Stimulated activated naive CD8-positive, alpha-beta T cell treated with anti-CD3 and anti-CD28 coated beads, Interleukin-15, Interleukin-2, amounts not matched to agents 100 U/mL and 50 U/mL, for 24 hours (primary cell): ENCODE measurements around the gene KRT86.

Experiments used
- ATAC-seq: fragments of 150-1000 bp; cut with Tn5 transposase; one replicate; pipeline ENCODE4 v1.10.0; 2021
- DNase-seq: peaks from one replicate; pipeline ENCODE4 v3.0.0; 2021

Gene KRT86

DNA sequence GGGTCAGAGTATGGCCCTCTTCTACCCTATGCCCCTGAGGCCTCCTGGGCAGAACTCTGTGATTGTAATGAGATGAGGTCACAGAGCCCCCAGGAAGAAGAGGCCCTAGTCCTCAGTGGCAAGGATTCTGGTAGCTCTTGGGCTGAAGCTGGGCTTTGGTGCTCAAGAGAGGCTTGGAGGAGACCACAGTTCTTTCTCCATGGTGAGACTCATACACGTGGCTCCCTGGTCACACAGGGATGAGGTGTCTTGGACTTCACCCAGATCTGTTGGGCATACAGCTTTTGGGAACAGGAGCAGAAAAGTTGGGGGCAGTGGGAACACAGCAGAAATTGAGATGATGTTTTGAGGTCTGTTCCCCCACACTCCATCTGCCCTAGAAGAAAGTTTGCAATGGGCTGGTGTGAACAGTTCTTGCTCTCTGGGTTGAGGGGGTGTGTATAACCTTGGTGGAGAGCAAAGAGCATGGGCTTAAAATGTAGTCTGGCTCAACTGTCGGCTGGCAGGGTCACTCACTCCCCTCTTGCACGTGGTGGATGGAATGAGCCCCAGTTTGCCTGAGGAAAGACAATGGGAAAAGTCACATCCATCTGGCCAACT is at the start of gene KRT86:
Gene KRT86, plus strand, starts transcription at position 125 of the 600 bp plus-strand sequence. CDS start 27,272 bp downstream, outside the sequence.
- DNase-seq, result no peak
- ATAC-seq, result no peak

DNA sequence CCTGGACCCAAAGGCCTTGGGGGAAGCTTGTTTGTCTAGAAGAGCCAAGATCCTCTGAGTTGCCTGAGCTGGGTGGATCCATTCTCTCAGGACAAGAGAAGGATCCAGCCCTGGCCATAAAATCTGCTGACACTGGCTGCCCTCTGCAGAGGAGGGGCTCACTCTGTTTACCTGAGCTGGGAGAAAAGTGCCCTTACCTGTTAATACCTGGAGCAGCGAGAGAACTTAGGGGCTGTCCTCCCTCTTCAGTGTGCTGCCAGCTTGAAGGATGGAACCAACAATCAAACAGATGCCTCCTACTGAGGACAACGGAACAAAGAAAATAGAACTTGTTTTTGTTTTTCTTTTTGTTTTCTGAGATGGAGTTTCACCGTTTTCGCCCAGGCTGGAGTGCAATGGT is 48.7 kb upstream of the KRT86 start:
- DNase-seq, result no peak
- ATAC-seq, result no peak

DNA sequence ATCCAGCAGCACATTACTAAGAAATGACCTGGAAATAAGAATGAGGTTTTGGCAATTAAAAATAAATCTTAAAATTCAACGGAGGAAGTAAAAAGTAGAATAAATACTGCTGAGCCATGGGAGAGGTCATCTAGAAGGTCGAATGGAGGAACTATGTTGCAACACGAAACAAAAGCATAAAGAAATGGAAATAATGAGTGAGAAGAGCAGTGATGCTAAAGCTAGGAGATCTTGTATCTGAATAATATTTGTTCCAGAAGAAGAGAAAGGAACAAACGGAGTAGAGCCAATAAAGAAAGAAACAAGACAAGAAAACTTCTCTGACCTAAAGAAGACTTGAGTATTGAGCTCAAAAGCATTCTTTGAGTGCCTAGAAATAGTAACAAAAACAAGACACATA is 48.0 kb upstream of the KRT86 start:
- ATAC-seq (no peak), DNase-seq (no peak)

DNA sequence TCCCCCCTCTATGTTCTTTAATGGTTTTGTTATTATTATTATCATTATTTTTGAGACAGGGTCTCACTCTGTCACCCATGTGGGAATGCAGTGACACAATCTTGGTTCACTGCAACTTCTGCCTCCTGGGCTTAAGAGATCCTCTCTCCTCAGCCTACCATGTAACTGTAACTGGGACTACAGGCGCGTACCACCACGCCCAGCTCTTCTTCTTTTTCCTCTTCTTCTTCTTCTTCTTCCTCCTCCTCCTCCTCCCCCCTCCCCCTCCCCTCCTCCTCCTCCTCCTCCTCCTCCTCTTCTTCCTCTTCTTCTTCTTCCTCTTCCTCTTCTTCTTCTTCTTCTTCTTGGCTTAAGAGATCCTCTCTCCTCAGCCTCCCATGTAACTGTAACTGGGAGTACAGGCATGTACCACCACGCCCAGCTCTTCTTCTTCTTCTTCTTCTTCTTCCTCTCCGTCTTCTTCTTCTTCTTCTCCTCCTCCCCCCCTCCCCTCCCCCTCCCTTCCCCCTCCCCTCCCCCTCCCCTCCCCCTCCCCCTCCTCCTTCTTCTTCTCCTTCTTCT is 46.8 kb upstream of the KRT86 start:
- DNase-seq (no peak), ATAC-seq (no peak)

- ATAC-seq (no peak), DNase-seq (no peak)
Observed at GRCh38 chr12:52228366-52228765, 46.1 kb upstream of the KRT86 start.

GRCh38 chr12:52228931-52229330 is 45.5 kb upstream of the KRT86 start:
- DNase-seq (no peak), ATAC-seq (no peak)

- DNase-seq (no peak), ATAC-seq (no peak)
Observed at GRCh38 chr12:52229836-52230343, 44.6 kb upstream of the KRT86 start.

- DNase-seq, result no peak
- ATAC-seq, result no peak
Observed at GRCh38 chr12:52230364-52231281, 43.8 kb upstream of the KRT86 start.

- DNase-seq, result no peak
- ATAC-seq, result no peak
Observed at GRCh38 chr12:52231305-52232202, 42.9 kb upstream of the KRT86 start.

DNA sequence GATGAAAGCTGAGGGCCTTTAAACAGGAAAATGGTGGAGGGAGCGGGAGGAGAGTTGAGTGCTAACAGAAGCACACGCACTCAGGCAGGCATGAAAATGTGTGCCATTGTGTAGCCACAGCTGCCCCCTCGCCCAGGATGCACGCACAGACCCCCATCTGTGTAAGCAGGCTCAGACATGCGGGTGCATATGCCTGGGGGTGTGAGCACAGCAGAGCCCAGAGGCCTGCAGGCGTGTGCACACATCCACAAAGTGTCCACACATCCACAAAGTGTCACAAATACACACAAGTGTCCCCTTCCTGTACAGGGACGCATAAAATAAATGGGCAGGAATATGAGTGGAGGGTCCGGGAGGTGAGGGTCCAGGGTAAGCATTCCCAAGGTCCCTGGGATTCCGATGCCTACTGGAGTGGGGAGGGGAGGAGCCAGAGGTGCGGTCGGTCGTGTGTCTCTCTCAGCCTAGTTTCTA is 42.2 kb upstream of the KRT86 start:
- ATAC-seq, result no peak
- DNase-seq, result no peak

GRCh38 chr12:52232674-52233461 is 41.6 kb upstream of the KRT86 start, which contains the start of gene KRT7:
TSS of gene KRT7 (plus strand) at chr12:52233243. CDS start at chr12:52233297, 54 bp downstream.
- ATAC-seq (no peak), DNase-seq (no peak)

- ATAC-seq, result no peak
- DNase-seq, result no peak
Observed at GRCh38 chr12:52233462-52234207, 40.8 kb upstream of the KRT86 start.

GRCh38 chr12:52234223-52234810 is 40.1 kb upstream of the KRT86 start:
- DNase-seq (no peak), ATAC-seq (no peak)

DNA sequence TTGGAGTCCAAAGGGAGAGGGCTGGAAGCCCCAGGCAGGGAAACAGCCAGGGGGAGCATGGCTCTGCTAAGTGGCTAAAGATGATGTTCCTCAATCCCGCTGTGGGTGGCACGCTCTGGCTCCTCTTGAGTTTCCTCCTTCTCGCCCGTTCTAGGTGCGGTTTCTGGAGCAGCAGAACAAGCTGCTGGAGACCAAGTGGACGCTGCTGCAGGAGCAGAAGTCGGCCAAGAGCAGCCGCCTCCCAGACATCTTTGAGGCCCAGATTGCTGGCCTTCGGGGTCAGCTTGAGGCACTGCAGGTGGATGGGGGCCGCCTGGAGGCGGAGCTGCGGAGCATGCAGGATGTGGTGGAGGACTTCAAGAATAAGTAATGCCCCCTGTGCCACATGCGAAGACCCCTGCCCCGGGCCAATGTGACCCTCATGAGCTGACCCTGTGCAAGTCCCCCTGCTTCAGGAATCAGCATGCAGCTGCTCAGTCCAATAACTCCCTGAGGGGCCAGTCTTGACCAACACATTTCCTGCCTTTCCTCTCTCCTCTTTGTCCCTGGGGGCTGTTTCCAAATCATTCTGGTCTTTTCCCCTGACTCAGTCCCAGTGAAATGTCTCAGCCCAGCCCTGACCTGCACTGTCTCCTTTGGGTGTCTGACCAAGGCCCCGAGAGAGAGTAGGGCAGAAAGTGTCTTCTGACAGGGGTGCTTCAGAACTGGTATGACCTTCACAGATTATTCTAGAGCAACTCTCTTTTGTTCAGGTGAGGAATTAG is 39.3 kb upstream of the KRT86 start:
- DNase-seq (no peak), ATAC-seq (no peak)

- ATAC-seq (no peak), DNase-seq (no peak)
Observed at GRCh38 chr12:52235822-52236361, 38.6 kb upstream of the KRT86 start.

- ATAC-seq, result no peak
- no peak for DNase-seq
Observed at GRCh38 chr12:52236386-52237050, 37.9 kb upstream of the KRT86 start.

GRCh38 chr12:52238207-52238840 is 36.1 kb upstream of the KRT86 start:
- no peak for DNase-seq
- ATAC-seq, result no peak
